ENCODE results near the gene XCL2. TPM values are rescaled to one million over a fixed set of nuclear protein-coding genes. Genes with fewer than 3 reads are reported as not detected.
A peak's percentile ranks its signal among the peaks of the same experiment; 100 is the strongest.

Gene XCL2
- total RNA-seq, 1 donor from 2014 or later: not detected

GRCh38 chr1:168507828-168508227, 36.0 kb downstream of the XCL2 start:
- Histone ChIP-seq H3K9me3 (ENCODE audit: low read depth) (no peaks in the 10 kb centered on the region), H3F3A (ENCODE audit: low read depth) (no peaks in the 10 kb centered on the region), H3K27me3 (no peaks in the 10 kb centered on the region), H3K36me3 (no peaks in the 10 kb centered on the region), H3K27ac (no peak overlapping the region), H3K4me3 (no peak overlapping the region), H3K79me2 (ENCODE audit: low read depth) (no peaks in the 10 kb centered on the region), H4K20me1 (ENCODE audit: low read depth) (peaks cover 3% of the 10 kb centered on the region), H3K9ac (no peak overlapping the region), H3K4me1 (peaks cover 12% of the 10 kb centered on the region), H2AFZ (replicated peaks) (no peak overlapping the region), H3K4me2 (no peak overlapping the region)
- DNase-seq (ENCODE audit: low spot score): no peak
- H3K27ac Mint-ChIP-seq: no peak overlapping the region
- no peaks in the 10 kb centered on the region for H3K9me3 Mint-ChIP-seq
- peaks cover 34% of the 10 kb centered on the region for H3K4me1 Mint-ChIP-seq
- H3K4me3 Mint-ChIP-seq: no peak overlapping the region
- peaks cover 3% of the 10 kb centered on the region for H3K27me3 Mint-ChIP-seq (ENCODE audit: insufficient read depth, low read depth)
- H3K36me3 Mint-ChIP-seq: no peaks in the 10 kb centered on the region
- TF ChIP-seq EZH2phosphoT487 (IDR thresholded peaks at IDR 0.05) (no peak), CTCF (IDR thresholded peaks at IDR 0.05) (no peak), EZH2 (IDR thresholded peaks at IDR 0.05) (no peak)

- no peaks in the 10 kb centered on the region for H3K9me3 ChIP-seq (ENCODE audit: low read depth)
- H3K36me3 Mint-ChIP-seq: no peaks in the 10 kb centered on the region
- no peak overlapping the region for H3K27ac ChIP-seq
- H3K79me2 ChIP-seq (ENCODE audit: low read depth): no peaks in the 10 kb centered on the region
- no peak overlapping the region for H3K4me3 ChIP-seq
- H3K4me1 ChIP-seq: peaks cover 12% of the 10 kb centered on the region
- peaks cover 31% of the 10 kb centered on the region for H3K4me1 Mint-ChIP-seq
- no peaks in the 10 kb centered on the region for H3K27me3 ChIP-seq
- no peaks in the 10 kb centered on the region for H3K9me3 Mint-ChIP-seq
- no peak overlapping the region for H2AFZ ChIP-seq (replicated peaks)
- no peaks in the 10 kb centered on the region for H3K36me3 ChIP-seq
- no peaks in the 10 kb centered on the region for H3K27me3 Mint-ChIP-seq (ENCODE audit: insufficient read depth, low read depth)
- peak; percentile 42 for DNase-seq (ENCODE audit: low spot score)
- no peak overlapping the region for H3K27ac Mint-ChIP-seq
- no peaks in the 10 kb centered on the region for H3F3A ChIP-seq (ENCODE audit: low read depth)
- H3K4me3 Mint-ChIP-seq: no peak overlapping the region
- H3K4me2 ChIP-seq: no peak overlapping the region
- TF ChIP-seq EZH2 (IDR thresholded peaks at IDR 0.05): no peak
- TF ChIP-seq EZH2phosphoT487 (IDR thresholded peaks at IDR 0.05): no peak
- TF ChIP-seq CTCF (IDR thresholded peaks at IDR 0.05): no peak
- H3K9ac ChIP-seq: no peak overlapping the region
- peaks cover 2% of the 10 kb centered on the region for H4K20me1 ChIP-seq (ENCODE audit: low read depth)
These were observed 36.6 kb downstream of the XCL2 start for GRCh38 chr1:168507231-168507630.

GRCh38 chr1:168506204-168506819, 37.5 kb downstream of the XCL2 start:
- H3K9ac ChIP-seq: no peak overlapping the region

More at GRCh38 chr1:168506204-168506819, 37.5 kb downstream of the XCL2 start:
- Histone ChIP-seq H3F3A (ENCODE audit: low read depth) (no peaks in the 10 kb centered on the region), H3K27me3 (no peaks in the 10 kb centered on the region), H4K20me1 (ENCODE audit: low read depth) (no peaks in the 10 kb centered on the region), H3K27ac (no peak overlapping the region), H3K9me3 (ENCODE audit: low read depth) (no peaks in the 10 kb centered on the region), H3K36me3 (no peaks in the 10 kb centered on the region), H3K4me3 (no peak overlapping the region), H3K4me2 (no peak overlapping the region), H3K79me2 (ENCODE audit: low read depth) (no peaks in the 10 kb centered on the region), H3K4me1 (peaks cover 12% of the 10 kb centered on the region), H2AFZ (replicated peaks) (no peak overlapping the region)
- H3K27me3 Mint-ChIP-seq (ENCODE audit: insufficient read depth, low read depth): no peaks in the 10 kb centered on the region
- no peak overlapping the region for H3K4me3 Mint-ChIP-seq
- H3K4me1 Mint-ChIP-seq: peaks cover 24% of the 10 kb centered on the region
- DNase-seq (ENCODE audit: low spot score): no peak
- TF ChIP-seq CTCF (IDR thresholded peaks at IDR 0.05) (no peak), EZH2 (IDR thresholded peaks at IDR 0.05) (no peak), EZH2phosphoT487 (IDR thresholded peaks at IDR 0.05) (no peak)
- H3K36me3 Mint-ChIP-seq: no peaks in the 10 kb centered on the region
- H3K27ac Mint-ChIP-seq: no peak overlapping the region
- H3K9me3 Mint-ChIP-seq: no peaks in the 10 kb centered on the region

All from neural progenitor cell (in vitro differentiated cells).